ENCODE measurements around the gene BRD4.

The BRD4 gene

GRCh38 chr19:15289673-15290072, 42.7 kb downstream of the BRD4 start:
- no peak for DNase-seq (ENCODE audit: low read depth in 2 of 2)

- no peak for DNase-seq (ENCODE audit: low read depth in 2 of 2)
These were observed 44.0 kb downstream of the BRD4 start for GRCh38 chr19:15288146-15288963.

DNA sequence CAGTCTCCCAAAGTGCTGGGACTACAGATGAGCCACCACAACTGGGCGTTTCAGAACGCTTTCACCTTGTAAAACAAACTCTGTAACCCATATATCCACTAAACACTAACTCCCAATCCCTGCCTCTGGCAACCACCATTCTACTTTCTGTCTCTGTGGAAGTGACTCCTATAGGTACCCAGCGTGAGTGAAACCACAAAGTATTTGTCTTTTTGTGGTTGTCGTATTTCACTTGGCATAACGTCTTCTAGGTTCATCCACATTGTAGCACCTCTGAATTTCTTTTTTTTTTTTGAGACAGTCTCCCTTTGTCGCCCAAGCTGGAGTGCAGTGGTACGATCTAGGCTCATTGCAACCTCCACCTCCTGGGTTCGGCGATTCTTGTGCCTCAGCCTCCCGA, 44.8 kb downstream of the BRD4 start:
- DNase-seq (ENCODE audit: low read depth in 2 of 2): no peak

DNA sequence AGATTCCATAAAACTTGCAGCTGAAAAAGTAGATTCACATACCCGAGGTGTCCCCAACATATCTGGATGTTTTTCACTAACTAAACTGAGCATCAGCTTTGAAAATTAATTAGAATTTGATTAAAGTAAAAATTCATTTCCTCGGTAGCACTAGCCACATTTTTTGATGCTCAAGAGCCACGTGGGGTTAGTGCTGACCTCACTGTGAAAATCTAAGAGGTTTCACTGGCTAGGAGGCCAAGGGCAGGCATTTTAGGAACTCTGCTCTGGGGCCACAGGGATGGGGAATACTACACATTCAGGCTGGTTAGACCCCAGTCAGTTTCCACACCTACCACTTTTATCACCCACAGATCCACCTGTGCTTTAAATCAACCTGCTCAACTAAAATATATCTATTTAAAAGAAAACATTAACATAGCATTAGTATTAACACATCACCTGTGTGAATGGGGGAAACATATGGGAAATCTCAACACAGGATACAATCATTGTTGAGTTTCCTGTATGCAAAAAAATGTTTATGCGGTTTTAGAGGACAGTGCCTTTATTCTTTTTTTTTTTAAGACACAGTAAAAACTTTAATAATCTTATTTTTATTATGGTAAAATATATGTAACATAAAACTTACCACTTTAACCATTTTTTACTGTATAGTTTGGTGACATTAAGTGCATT, 45.5 kb downstream of the BRD4 start:
- no peak for DNase-seq (ENCODE audit: low read depth in 2 of 2)

- no peak for DNase-seq (ENCODE audit: low read depth in 2 of 2)
These were observed 46.3 kb downstream of the BRD4 start for GRCh38 chr19:15285896-15286591.

GRCh38 chr19:15284896-15285295, 47.4 kb downstream of the BRD4 start:
- DNase-seq (ENCODE audit: low read depth in 2 of 2): no peak

- DNase-seq (ENCODE audit: low read depth in 2 of 2): no peak
These were observed 48.2 kb downstream of the BRD4 start for GRCh38 chr19:15284091-15284490.

DNA sequence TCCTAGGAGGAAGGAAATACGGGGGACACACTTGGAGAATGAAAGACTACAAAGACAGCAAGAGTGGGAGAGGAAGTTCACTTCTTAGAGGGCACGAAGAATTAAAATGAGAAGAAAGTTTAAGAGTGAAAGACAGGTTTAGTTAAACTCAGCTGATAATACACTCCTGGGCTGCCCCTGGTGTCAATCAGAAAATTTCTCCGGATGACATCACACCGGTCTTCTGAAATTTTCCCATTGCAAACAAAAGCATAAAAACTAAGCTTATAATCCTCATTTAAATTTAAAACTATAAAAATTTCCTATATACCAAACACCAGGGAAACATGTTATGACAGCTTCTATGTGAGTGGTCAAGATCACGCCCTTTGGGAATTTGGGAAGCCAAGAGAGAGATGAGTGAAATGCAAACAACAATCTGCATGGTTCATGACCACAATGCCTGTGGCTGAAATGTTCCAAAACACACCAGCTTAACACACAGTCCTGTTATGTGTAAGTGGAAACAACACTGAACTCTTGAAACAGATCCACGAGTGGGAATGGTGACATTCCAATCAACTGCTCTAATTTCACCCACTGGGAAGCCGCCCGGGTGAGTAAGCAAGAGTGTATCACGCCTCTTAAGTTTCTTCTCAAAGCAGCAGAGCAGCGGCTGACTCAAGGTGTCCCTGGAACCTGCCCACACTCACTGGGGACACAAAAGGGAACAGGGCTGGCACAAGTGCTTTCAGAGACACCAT, 49.0 kb downstream of the BRD4 start:
- no peak for DNase-seq (ENCODE audit: low read depth in 2 of 2)

- DNase-seq (ENCODE audit: low read depth in 2 of 2): no peak
These were observed 50.0 kb downstream of the BRD4 start for GRCh38 chr19:15282311-15282705.

DNA sequence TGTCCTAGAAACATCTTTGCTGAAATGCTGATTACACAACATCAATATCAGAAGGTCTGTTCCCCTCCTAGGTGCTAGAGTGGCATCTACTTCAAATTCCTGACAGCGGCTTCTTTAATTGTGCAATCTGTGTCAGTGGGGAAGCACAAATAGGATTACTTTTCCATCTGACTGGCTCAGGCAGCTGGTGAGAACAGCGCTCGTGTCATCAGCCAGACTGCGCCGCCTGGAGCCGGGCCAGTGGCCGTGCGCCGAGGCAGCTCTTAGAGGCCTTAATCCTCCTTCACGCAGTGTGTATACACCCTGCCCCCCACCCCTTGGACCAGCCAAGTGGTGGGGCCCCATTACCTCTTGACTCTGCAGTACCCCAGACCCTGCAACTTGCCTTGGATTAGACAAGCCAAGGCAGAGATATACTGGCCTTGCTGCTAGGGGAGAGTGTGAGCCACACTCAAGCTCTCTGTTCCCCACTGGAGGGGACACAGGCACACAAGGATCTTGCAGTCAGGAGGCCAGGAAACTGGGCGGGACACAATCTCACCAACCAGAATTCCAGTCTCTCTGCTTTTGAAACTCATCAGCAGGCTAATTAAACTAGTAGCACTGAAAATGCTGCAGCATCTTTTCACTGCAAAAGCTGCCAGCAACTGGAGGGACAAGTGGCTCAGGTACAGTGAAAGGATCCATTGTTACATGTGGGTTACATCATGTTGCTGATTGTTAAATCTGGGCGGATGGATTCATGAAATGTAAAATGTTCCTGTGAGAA, 51.2 kb downstream of the BRD4 start:
- DNase-seq (ENCODE audit: low read depth in 2 of 2): no peak

DNA sequence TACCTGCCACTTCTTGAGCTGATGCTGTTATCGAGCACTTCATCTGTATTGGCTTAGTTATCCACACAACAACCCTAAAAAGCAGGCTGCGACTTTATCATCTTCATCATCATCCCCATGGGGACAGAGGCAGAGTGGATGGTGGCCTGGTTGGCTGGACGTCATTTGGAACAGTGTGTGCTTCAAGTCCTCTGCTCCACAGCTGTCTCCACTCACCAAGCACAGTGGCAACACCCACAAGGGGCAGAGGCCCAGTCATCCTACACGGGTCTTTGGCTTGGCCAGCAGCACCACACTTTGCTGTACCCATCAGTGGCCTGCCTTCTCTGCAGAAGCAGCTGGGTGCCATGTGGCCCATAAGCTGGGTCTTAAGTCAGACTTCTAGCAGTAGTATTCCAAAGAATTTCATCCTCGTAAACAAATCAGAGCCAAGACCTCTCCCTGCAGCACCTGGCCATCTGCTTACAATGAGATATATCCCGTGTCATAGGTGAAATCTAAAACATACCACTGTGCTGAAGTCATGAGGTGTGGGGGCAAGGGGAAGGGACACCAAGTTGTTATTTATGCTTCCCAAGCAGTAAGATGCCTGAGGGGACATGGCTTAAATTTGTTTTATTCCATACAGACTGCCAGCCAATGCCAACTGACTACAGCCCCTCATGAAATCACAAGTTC, 52.2 kb downstream of the BRD4 start:
- no peak for DNase-seq (ENCODE audit: low read depth in 2 of 2)

DNA sequence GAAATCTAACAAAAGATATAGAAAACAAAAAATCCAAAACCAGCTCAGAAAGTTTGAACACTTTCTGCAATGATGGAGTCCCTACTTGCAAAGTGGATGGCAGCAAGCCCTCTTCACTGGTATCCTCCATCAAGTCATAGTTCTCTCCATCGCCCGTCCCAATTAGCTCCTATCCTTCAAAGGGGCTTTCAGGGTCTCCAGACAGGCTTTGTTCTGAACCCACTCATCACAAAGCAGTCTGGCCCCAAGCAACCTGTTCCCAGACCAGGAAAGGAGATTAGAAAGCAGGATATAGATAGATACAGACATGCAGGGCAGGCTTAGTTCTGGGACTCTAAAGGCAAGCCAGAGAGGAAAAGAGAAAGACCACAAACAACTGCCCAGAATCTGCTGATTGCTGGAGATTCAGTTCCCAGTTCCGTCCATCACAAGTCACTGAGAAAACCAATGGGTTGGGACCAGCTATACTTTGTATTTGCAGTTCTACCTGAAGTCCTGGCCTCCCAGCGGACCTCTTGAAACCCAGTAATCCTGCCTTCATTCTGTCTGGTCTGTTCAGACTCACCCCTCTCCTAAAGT, 52.9 kb downstream of the BRD4 start:
- no peak for DNase-seq (ENCODE audit: low read depth in 2 of 2)

DNA sequence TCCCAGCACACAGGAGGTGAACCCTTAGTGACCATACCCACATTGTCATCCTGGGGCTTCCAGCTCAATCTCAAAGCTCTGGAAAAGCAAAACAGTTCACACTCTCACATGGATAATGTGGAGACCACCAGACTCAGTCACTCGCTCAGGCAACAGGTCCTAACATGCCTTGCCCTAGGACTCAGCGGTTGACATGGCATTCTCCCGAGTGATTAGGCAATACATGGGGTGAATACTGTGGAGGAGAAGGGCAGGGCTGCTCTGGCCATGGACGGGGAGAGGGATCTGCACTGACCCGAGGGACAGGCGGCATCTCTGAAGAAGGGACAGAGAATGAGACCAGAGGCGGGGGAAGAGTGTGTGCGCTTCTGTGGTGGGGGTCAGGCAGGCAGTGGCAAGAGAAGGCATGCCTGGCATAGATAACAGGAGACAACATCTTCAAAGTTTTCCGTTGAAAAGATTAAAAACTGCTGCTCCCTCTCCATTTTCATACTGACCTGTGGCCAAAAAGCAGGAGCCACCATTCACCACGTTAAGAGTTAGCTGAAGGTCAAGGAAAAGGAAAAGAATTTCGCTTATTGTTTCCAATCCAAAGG, 55.6 kb downstream of the BRD4 start:
- no peak for DNase-seq (ENCODE audit: low read depth in 2 of 2)

GRCh38 chr19:15274477-15274876, 57.9 kb downstream of the BRD4 start:
- DNase-seq (ENCODE audit: low read depth in 2 of 2): no peak

GRCh38 chr19:15269806-15270205, 62.5 kb downstream of the BRD4 start:
- DNase-seq (ENCODE audit: low read depth in 2 of 2): no peak

DNA sequence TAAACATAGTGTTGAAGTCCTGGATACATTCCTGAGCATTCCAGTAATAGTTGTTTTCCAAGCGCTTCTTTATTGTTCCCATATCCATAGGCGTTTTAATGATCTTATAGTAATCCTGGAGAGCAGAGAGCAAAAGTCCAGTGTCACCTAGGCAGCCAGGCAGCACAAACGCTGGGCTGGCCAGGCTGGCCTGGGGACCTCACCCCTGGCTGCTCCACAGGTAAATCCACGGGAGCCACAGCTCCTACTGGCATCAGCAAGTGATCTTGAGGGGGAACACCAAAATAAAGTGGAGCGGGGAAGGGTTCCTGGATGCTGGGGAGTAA, 63.4 kb downstream of the BRD4 start:
- no peak for DNase-seq (ENCODE audit: low read depth in 2 of 2)

DNA sequence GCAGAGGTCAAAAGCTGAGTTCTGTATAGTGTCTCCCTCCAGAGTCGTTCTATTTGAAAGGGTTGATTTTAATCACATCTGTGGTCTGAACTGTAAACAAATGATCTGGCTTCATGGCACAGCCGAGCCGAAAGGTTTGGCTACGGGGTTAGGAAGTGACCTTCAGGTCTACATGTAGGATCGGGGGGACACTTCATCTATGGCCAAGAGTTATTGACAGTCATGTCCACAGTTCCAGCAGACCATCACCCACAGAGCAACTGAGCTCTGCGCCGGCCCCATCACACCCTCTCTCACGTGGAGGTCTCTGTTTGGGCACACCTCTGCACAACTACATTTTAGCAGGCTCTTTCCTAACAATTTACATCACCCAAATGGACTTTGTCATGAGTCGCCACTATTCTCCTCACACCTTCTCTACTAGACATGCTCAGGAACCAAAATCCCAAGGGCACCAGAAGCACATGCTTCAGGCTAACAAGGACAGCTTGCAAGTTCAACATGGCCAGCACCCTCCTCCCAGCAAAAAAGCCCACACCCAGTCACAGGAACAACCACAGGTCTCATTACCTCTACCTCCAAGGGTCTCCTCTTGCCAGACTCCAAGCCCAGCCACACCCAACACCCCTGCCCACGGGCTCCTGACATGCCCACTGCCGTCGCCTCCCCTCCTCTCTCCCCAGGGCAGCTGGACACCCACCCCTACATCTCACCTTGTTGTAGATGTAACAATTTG, 64.0 kb downstream of the BRD4 start:
- DNase-seq (ENCODE audit: low read depth in 2 of 2): no peak

DNA sequence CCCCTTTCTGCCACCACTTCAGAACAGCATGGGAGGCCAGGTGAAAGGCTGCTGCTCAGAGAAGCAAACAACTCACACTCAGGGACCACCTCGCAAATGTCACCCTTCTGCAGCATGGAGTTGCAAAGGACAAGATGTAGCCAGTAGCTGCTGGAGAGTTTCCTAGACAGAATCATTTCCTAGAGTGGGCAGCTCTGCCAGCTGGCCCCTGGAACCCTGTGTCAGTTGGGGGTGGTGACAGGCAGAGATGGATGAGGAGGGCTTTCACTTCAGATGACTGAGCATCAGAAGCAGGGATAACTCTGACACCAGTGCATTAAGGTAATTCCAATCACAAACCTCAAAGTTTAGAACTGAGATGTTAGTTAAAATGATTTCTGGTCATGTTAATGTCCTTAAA, 65.7 kb downstream of the BRD4 start:
- DNase-seq (ENCODE audit: low read depth in 2 of 2): no peak

GRCh38 chr19:15265850-15266248, 66.5 kb downstream of the BRD4 start:
- no peak for DNase-seq (ENCODE audit: low read depth in 2 of 2)
